HCT116 (cell line): Measurements from ENCODE around the gene CCHCR1.

Experiments used
- ATF3 ChIP-seq: IDR thresholded peaks from 2 replicates; pipeline ENCODE4 v1.6.1; 2012
- CEBPB ChIP-seq: IDR thresholded peaks from 2 replicates; pipeline ENCODE4 v1.6.1; 2012; ENCODE audit warnings: low read depth
- CTCF ChIP-seq, 3 experiments: fragments of 200-600 bp in 1 of 3; sonication (generic) in 1 of 3; IDR thresholded peaks in 2 of 3; conservative IDR thresholded peaks in 1 of 3; 2 replicates each; pipeline ENCODE4 v1.5.1; 2012 to 2017; ENCODE audit warnings: low read depth in 2 of 3, low read length in 2 of 3, antibody characterized with exemption in 1 of 3, borderline replicate concordance in 1 of 3, control low read depth in 1 of 3, mild to moderate bottlenecking in 1 of 3, mixed read lengths in 1 of 3, mixed run types in 1 of 3, moderate library complexity in 1 of 3; ENCODE audit not compliant: insufficient read depth in 1 of 3
- EZH2 ChIP-seq: fragments of 200-600 bp; sonication (generic); IDR thresholded peaks from 2 replicates; pipeline ENCODE4 v1.6.1; 2017; ENCODE audit warnings: antibody characterized with exemption, mixed run types
- FOSL1 ChIP-seq: IDR thresholded peaks from 2 replicates; pipeline ENCODE4 v1.6.1; 2012; ENCODE audit warnings: low read depth
- MAX ChIP-seq: IDR thresholded peaks from 2 replicates; pipeline ENCODE4 v1.6.1; 2012
- POLR2A ChIP-seq: IDR thresholded peaks from 2 replicates; pipeline ENCODE4 v1.7.0; 2011; ENCODE audit warnings: borderline replicate concordance; ENCODE audit not compliant: insufficient read depth, insufficient read length; ENCODE audit errors: extremely low read depth
- POLR2AphosphoS5 ChIP-seq: IDR thresholded peaks from 2 replicates; pipeline ENCODE4 v1.6.1; 2011; ENCODE audit warnings: mild to moderate bottlenecking, low read depth, low read length, moderate library complexity
- RAD21 ChIP-seq: IDR thresholded peaks from 2 replicates; pipeline ENCODE4 v1.6.1; 2012; ENCODE audit warnings: low read depth, mild to moderate bottlenecking
- REST ChIP-seq: IDR thresholded peaks from 2 replicates; pipeline ENCODE4 v1.6.1; 2012; ENCODE audit warnings: low read depth
- SIN3A ChIP-seq: IDR thresholded peaks from 2 replicates; pipeline ENCODE4 v1.6.1; 2012; ENCODE audit warnings: low read depth
- ZNF274 ChIP-seq: fragments of 200-500 bp; sonication (Bioruptor generic); IDR thresholded peaks from 2 replicates; pipeline ENCODE4 v1.6.1; 2014; ENCODE audit warnings: mild to moderate bottlenecking, low read depth, low read length, inconsistent platforms

- TF ChIP-seq ZNF274 (no peak), CTCF (IDR thresholded peaks at IDR 0.05 in 2 of 3, conservative IDR thresholded peaks at IDR 0.05 in 1 of 3; ENCODE audit: borderline replicate concordance in 1 of 3, insufficient read depth in 1 of 3, low read depth in 2 of 3, low read length in 2 of 3) (no peak), RAD21 (no peak), CEBPB (no peak), POLR2AphosphoS5 (no peak), POLR2A (no peak), REST (no peak), SIN3A (no peak), MAX (no peak), EZH2 (no peak), FOSL1 (no peak), ATF3 (no peak)
Observed at GRCh38 chr6:31121131-31121790, 36.3 kb downstream of the CCHCR1 start.
